OCI-LY7 (cell line): ENCODE measurements around the gene RNF182. TPM values are rescaled to one million over a fixed set of nuclear protein-coding genes. Genes with fewer than 3 reads are reported as not detected.

Experiments
- BruUV-seq: library from RNA; stranded (reverse); fragments of 400-500 nt; replicated peaks from 2 replicates; lab custom pipeline; 2021; lab: Mats Ljungman, UMichigan
- CTCF ChIA-PET: fragments of 300-600 bp; sonication (Branson Sonifier 250); formaldehyde crosslinking; loops from one replicate; lab custom pipeline; 2022; ENCODE audit warnings: antibody characterized with exemption; ENCODE audit not compliant: unreplicated experiment; lab: Charles Lee
- POLR2A ChIA-PET: fragments of 300-600 bp; sonication (Branson Sonifier 250); formaldehyde crosslinking; loops from one replicate; lab custom pipeline; 2022; ENCODE audit warnings: antibody characterized with exemption; lab: Charles Lee
- DNase-seq: peaks from one replicate; pipeline ENCODE4 v3.0.0-alpha.2; 2015; ENCODE audit warnings: low spot score
- H2AFZ ChIP-seq: fragments of 200-600 bp; sonication (generic), shearing (Covaris generic); 2 replicates; pipeline ENCODE4 v1.6.1; 2014; ENCODE audit warnings: mild to moderate bottlenecking, antibody characterized with exemption, low read length, moderate library complexity
- H3K27ac ChIP-seq: fragments of 200-600 bp; sonication (generic); 2 replicates; pipeline ENCODE4 v1.5.1; 2014; ENCODE audit warnings: mixed run types, low read depth, mild to moderate bottlenecking, moderate library complexity, low read length, inconsistent platforms; ENCODE audit not compliant: poor library complexity, severe bottlenecking
- H3K36me3 ChIP-seq: fragments of 200-600 bp; sonication (generic); 2 replicates; pipeline ENCODE4 v1.6.1; 2014; ENCODE audit warnings: mild to moderate bottlenecking, antibody characterized with exemption, low read length, moderate library complexity, mixed read lengths; ENCODE audit not compliant: insufficient read depth
- H3K4me1 ChIP-seq: fragments of 200-600 bp; sonication (generic); 2 replicates; pipeline ENCODE4 v1.5.1; 2014; ENCODE audit warnings: mild to moderate bottlenecking, low read length; ENCODE audit not compliant: insufficient read depth, poor library complexity, severe bottlenecking
- H3K4me2 ChIP-seq: fragments of 200-600 bp; sonication (generic); 2 replicates; pipeline ENCODE4 v1.6.1; 2014; ENCODE audit warnings: mild to moderate bottlenecking, low read length
- H3K4me3 ChIP-seq: fragments of 200-600 bp; sonication (generic); 2 replicates; pipeline ENCODE4 v1.5.1; 2014; ENCODE audit warnings: mild to moderate bottlenecking, low read depth, low read length; ENCODE audit not compliant: poor library complexity, severe bottlenecking
- H3K79me2 ChIP-seq: fragments of 200-600 bp; sonication (generic); 2 replicates; pipeline ENCODE4 v1.6.1; 2016; ENCODE audit warnings: low read depth, mild to moderate bottlenecking, low read length, moderate library complexity, mixed read lengths; ENCODE audit not compliant: insufficient read depth
- H3K9me2 ChIP-seq: fragments of 200-600 bp; sonication (generic); 2 replicates; pipeline ENCODE4 v1.6.1; 2016; ENCODE audit warnings: mild to moderate bottlenecking, low read length, mixed read lengths; ENCODE audit not compliant: insufficient read depth
- H3K9me3 ChIP-seq: fragments of 200-600 bp; sonication (generic); 2 replicates; pipeline ENCODE4 v1.6.1; 2014; ENCODE audit warnings: mild to moderate bottlenecking, mixed run types, low read length, mixed read lengths
- H4K20me1 ChIP-seq: fragments of 200-600 bp; sonication (generic); 2 replicates; pipeline ENCODE4 v1.6.1; 2014; ENCODE audit warnings: mild to moderate bottlenecking, antibody characterized with exemption, low read length, moderate library complexity, mixed read lengths; ENCODE audit not compliant: insufficient read depth
- EZH2phosphoT487 ChIP-seq: fragments of 200-600 bp; sonication (generic); IDR thresholded peaks from 2 replicates; pipeline ENCODE4 v1.6.1; 2018; ENCODE audit warnings: low read depth, borderline replicate concordance, mild to moderate bottlenecking, mixed run types, antibody characterized with exemption, low read length, moderate library complexity, mixed read lengths
- intact Hi-C: fragments of 100-400 bp; cut with micrococcal nuclease; formaldehyde crosslinking; loops from one replicate; pipeline ENCODE4 v1.10.0; 2022; ENCODE audit not compliant: unreplicated experiment
- total RNA-seq, 2 experiments: library from RNA; depleted of rRNA in 1 of 2; stranded (reverse); fragments of >200 nt in 1 of 2; shearing (Covaris generic) in 1 of 2; gene quantifications; 2 replicates each; pipeline ENCODE4 v1.2.3, GENCODE V29; 2014 to 2022
- TF ChIP-seq, protein P1 (sequence below): fragments of 200-600 bp; sonication (generic); conservative IDR thresholded peaks from 2 replicates; pipeline ENCODE4 v1.5.1; 2014; ENCODE audit warnings: mild to moderate bottlenecking, antibody characterized with exemption, low read length, moderate library complexity, mixed read lengths

RNF182 gene
- total RNA-seq, 2 experiments from 2014 or later = not detected

DNA sequence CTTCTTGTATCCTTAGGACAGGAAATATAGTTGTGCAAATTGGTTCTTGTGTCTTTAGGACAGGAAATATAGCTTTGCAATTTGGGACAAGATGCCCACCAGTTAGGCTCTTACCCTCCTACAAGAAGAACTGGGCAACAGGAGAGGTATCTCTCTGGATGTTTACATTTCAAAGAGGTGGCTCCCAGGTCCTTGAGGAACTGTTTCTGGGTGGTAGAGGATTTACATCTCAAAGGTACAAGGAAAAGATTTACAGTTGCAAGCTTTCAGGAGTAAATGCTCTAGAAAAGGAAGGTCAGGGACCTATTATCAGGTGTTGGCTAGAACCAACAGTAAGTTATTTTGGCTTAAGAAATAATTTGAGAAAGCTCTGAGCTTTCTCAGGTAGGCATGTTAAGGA lies 19.2 kb downstream of the RNF182 start:
- Histone ChIP-seq H4K20me1 (no peaks in the 10 kb centered on the region), H3K27ac (no peak overlapping the region), H3K36me3 (no peaks in the 10 kb centered on the region), H2AFZ (no peak overlapping the region), H3K4me1 (no peaks in the 10 kb centered on the region), H3K9me2 (no peaks in the 10 kb centered on the region), H3K4me2 (no peak overlapping the region), H3K79me2 (no peaks in the 10 kb centered on the region), H3K9me3 (peaks cover 7% of the 10 kb centered on the region; the same call in 1 of the 2 replicates), H3K4me3 (no peak overlapping the region)
- intact Hi-C loops = no loop called here
- no peak for DNase-seq
- CTCF ChIA-PET = no interaction called here
- no peak for TF ChIP-seq EZH2phosphoT487
- BruUV-seq = no TSS peak
- POLR2A ChIA-PET = no interaction called here

DNA sequence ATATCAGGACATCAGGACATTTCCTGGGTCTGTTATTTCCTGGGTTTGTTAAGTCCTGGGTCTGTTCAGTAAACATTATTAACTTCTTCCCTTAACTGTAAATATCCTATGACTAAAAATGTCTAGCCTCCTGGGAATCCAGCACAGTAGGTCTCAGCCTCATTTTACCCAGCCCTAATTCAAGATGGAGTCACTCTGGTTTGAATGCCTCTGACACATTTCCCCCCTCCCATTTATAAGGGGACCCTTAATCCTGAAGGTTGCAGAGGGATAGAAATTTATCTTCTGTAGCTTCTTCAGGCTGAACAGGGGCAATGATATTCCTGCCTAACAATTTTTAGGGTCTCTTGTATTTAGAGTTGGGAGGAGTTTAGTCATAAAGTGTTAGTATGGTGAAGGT lies 21.8 kb downstream of the RNF182 start:
- no peak for TF ChIP-seq EZH2phosphoT487
- TF ChIP-seq, protein P1, sequence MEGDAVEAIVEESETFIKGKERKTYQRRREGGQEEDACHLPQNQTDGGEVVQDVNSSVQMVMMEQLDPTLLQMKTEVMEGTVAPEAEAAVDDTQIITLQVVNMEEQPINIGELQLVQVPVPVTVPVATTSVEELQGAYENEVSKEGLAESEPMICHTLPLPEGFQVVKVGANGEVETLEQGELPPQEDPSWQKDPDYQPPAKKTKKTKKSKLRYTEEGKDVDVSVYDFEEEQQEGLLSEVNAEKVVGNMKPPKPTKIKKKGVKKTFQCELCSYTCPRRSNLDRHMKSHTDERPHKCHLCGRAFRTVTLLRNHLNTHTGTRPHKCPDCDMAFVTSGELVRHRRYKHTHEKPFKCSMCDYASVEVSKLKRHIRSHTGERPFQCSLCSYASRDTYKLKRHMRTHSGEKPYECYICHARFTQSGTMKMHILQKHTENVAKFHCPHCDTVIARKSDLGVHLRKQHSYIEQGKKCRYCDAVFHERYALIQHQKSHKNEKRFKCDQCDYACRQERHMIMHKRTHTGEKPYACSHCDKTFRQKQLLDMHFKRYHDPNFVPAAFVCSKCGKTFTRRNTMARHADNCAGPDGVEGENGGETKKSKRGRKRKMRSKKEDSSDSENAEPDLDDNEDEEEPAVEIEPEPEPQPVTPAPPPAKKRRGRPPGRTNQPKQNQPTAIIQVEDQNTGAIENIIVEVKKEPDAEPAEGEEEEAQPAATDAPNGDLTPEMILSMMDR = no peak
- no peaks in the 10 kb centered on the region for H3K79me2 ChIP-seq
- peaks cover 7% of the 10 kb centered on the region; the same call in 1 of the 2 replicates for H3K9me3 ChIP-seq
- no peak overlapping the region for H3K4me3 ChIP-seq
- intact Hi-C loops = no loop called here
- no peaks in the 10 kb centered on the region for H3K36me3 ChIP-seq
- POLR2A ChIA-PET = no interaction called here
- BruUV-seq = no TSS peak
- no peaks in the 10 kb centered on the region for H3K9me2 ChIP-seq
- H3K4me1 ChIP-seq = no peaks in the 10 kb centered on the region
- no peak overlapping the region for H2AFZ ChIP-seq
- no peak overlapping the region for H3K4me2 ChIP-seq
- no peak for DNase-seq
- H4K20me1 ChIP-seq = no peaks in the 10 kb centered on the region
- CTCF ChIA-PET = no interaction called here
- H3K27ac ChIP-seq = no peak overlapping the region

DNA sequence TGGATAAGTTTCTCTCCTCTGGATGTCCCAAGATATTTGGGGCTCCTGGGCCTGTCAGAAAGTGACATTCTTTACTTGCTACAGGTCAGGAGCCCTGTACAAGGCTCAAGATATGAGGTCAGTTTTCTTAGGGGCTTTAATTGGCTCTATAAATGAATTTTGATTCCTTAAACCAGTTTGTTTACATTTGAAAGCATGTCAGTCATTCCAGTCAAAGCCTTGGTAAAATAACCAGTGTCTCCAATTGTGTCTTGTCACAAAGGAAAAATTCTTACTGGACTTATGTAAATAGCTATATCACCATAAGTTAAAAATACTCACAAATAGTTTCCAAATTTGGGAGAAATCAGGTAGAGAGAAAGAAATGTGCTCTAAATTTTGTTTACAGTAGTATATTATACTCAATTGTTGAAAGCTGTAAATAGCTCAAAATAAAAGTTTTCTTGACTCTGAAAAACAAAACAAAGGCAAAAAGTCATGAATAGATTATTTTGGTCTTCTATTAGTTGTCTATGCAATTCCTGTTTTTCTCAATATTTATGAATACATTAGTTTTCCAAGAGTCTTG lies 22.9 kb downstream of the RNF182 start:
- CTCF ChIA-PET = no interaction called here
- H3K27ac ChIP-seq = no peak overlapping the region

More for the DNA sequence above, 22.9 kb downstream of the RNF182 start:
- Histone ChIP-seq H3K9me3 (peaks cover 7% of the 10 kb centered on the region; the same call in 1 of the 2 replicates), H4K20me1 (no peaks in the 10 kb centered on the region), H3K4me1 (no peaks in the 10 kb centered on the region), H3K9me2 (no peaks in the 10 kb centered on the region), H2AFZ (no peak overlapping the region), H3K4me2 (no peak overlapping the region), H3K36me3 (no peaks in the 10 kb centered on the region), H3K79me2 (no peaks in the 10 kb centered on the region), H3K4me3 (no peak overlapping the region)
- TF ChIP-seq EZH2phosphoT487 = no peak
- TF ChIP-seq, protein P1 = no peak
- POLR2A ChIA-PET = interaction anchor here (0.8 kb wide), 1 partner anchor 959 kb away, joined by 5 read pairs; no protein-coding TSS in a partner anchor
- intact Hi-C loops = no loop called here
- no TSS peak for BruUV-seq
- no peak for DNase-seq
